AG04449 (cell line): Measurements from ENCODE around the gene DPYSL3.

Experiments used
- CTCF ChIA-PET: fragments of 350-600 bp; formaldehyde crosslinking; extraction: SDS; loops from one replicate; lab custom pipeline; 2021; ENCODE audit warnings: antibody characterized with exemption; lab: Yijun Ruan, JAX
- POLR2A ChIA-PET: fragments of 400-600, 350-600 bp; formaldehyde crosslinking; extraction: SDS; loops from one replicate; lab custom pipeline; 2020; ENCODE audit warnings: antibody characterized with exemption, inconsistent platforms; lab: Yijun Ruan, JAX
- DNase-seq: peaks from one replicate; pipeline ENCODE4 v3.0.0-alpha.2; 2010; ENCODE audit warnings: low read depth, low spot score
- H3K4me3 ChIP-seq: 2 replicates; pipeline ENCODE4 v1.5.1; 2011; ENCODE audit warnings: low read depth, mild to moderate bottlenecking, control low read depth, low read length
- CTCF ChIP-seq: IDR thresholded peaks from one replicate; pipeline ENCODE4 v1.5.1; 2011; ENCODE audit warnings: mild to moderate bottlenecking, moderate library complexity, low read length, control low read depth, inconsistent platforms; ENCODE audit not compliant: insufficient read depth; ENCODE audit errors: missing control alignments

The DPYSL3 gene

GRCh38 chr5:147344861-147345260 lies 165.0 kb downstream of the DPYSL3 start:
- no peak overlapping the region for H3K4me3 ChIP-seq
- no peak for TF ChIP-seq CTCF
- DNase-seq: no peak
- CTCF ChIA-PET: interaction anchor here (1.7 kb wide), 1 partner anchor 11 kb away, joined by 4 read pairs; no protein-coding TSS in a partner anchor
- POLR2A ChIA-PET: no interaction called here

- ChIA-PET POLR2A (no interaction called here), CTCF (no interaction called here)
- TF ChIP-seq CTCF: no peak
Measured at GRCh38 chr5:147341345-147341744, 168.5 kb downstream of the DPYSL3 start.

GRCh38 chr5:147340941-147341340 lies 168.9 kb downstream of the DPYSL3 start:
- CTCF ChIA-PET: interaction anchor here (0.7 to 0.8 kb wide), 2 partner anchors 11 to 237 kb away, joined by 3 read pairs; no protein-coding TSS in a partner anchor

More at GRCh38 chr5:147341345-147341744, 168.5 kb downstream of the DPYSL3 start:
- DNase-seq: no peak
- no peak overlapping the region for H3K4me3 ChIP-seq

More at GRCh38 chr5:147340941-147341340, 168.9 kb downstream of the DPYSL3 start:
- H3K4me3 ChIP-seq: no peak overlapping the region
- POLR2A ChIA-PET: no interaction called here
- no peak for DNase-seq
- TF ChIP-seq CTCF: no peak
